ENCODE results near the gene KRT25.

The KRT25 gene

DNA sequence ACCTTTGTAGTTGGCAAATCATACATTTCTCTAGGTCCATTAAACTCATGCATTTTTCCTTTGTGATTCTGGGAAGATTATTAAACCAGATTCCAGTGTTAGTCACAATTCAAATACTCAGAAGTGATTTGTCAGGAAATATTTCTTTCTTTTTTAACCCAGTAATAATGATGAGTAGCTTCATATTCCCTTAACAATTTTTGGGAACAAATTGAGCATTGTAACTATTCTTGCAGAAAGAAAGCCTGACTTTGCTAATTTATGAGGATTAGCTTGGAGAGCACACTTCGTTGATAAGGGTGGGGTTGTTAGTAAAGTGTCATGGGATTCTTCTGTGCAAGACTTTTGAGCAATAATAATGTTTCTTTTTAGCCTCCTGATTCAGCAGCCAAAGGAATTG lies 32.9 kb downstream of the KRT25 start:
- TF ChIP-seq RAD21 (IDR thresholded peaks at IDR 0.05; ENCODE audit: low read depth) (no peak), CREB1 (IDR thresholded peaks at IDR 0.05; ENCODE audit: low read depth) (no peak), MAX (IDR thresholded peaks at IDR 0.05) (no peak), FOXM1 (IDR thresholded peaks at IDR 0.05; ENCODE audit: borderline replicate concordance, low read depth) (no peak), TAF1 (IDR thresholded peaks at IDR 0.05; ENCODE audit: low read depth) (no peak), ZBTB7A (IDR thresholded peaks at IDR 0.05; ENCODE audit: low read depth) (no peak), TEAD4 (IDR thresholded peaks at IDR 0.05) (no peak), YY1 (IDR thresholded peaks at IDR 0.05; ENCODE audit: low read depth) (no peak), TCF12 (IDR thresholded peaks at IDR 0.05; ENCODE audit: low read depth) (no peak), EP300 (IDR thresholded peaks at IDR 0.05; ENCODE audit: borderline replicate concordance) (no peak), NFIC (IDR thresholded peaks at IDR 0.05) (no peak), CEBPB (IDR thresholded peaks at IDR 0.05) (no peak), EGR1 (IDR thresholded peaks at IDR 0.05) (no peak)
- TF ChIP-seq, protein P1, sequence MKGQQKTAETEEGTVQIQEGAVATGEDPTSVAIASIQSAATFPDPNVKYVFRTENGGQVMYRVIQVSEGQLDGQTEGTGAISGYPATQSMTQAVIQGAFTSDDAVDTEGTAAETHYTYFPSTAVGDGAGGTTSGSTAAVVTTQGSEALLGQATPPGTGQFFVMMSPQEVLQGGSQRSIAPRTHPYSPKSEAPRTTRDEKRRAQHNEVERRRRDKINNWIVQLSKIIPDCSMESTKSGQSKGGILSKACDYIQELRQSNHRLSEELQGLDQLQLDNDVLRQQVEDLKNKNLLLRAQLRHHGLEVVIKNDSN (IDR thresholded peaks at IDR 0.05) = no peak
- TF ChIP-seq, protein P2, sequence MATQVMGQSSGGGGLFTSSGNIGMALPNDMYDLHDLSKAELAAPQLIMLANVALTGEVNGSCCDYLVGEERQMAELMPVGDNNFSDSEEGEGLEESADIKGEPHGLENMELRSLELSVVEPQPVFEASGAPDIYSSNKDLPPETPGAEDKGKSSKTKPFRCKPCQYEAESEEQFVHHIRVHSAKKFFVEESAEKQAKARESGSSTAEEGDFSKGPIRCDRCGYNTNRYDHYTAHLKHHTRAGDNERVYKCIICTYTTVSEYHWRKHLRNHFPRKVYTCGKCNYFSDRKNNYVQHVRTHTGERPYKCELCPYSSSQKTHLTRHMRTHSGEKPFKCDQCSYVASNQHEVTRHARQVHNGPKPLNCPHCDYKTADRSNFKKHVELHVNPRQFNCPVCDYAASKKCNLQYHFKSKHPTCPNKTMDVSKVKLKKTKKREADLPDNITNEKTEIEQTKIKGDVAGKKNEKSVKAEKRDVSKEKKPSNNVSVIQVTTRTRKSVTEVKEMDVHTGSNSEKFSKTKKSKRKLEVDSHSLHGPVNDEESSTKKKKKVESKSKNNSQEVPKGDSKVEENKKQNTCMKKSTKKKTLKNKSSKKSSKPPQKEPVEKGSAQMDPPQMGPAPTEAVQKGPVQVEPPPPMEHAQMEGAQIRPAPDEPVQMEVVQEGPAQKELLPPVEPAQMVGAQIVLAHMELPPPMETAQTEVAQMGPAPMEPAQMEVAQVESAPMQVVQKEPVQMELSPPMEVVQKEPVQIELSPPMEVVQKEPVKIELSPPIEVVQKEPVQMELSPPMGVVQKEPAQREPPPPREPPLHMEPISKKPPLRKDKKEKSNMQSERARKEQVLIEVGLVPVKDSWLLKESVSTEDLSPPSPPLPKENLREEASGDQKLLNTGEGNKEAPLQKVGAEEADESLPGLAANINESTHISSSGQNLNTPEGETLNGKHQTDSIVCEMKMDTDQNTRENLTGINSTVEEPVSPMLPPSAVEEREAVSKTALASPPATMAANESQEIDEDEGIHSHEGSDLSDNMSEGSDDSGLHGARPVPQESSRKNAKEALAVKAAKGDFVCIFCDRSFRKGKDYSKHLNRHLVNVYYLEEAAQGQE (IDR thresholded peaks at IDR 0.05; ENCODE audit: low read depth) = no peak

DNA sequence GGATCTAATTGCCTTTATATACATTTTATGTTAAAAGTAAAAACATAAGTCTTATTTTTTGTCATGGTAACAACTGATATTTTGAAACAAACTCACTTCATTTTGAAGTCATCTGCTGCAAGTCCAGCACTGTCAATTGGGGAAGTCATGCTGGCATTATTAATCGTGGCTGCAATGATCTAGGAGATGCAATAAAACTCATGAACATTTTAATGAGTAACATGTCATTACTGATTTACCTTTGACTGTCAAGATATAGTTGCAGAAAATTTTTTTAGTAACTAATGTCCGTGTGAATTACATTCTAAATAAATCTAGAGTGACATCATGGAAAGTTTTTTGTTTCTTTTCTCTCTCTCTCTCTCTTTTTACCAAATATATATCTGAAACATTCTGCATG lies 34.2 kb downstream of the KRT25 start:
- TF ChIP-seq YY1 (IDR thresholded peaks at IDR 0.05; ENCODE audit: low read depth) (no peak), EP300 (IDR thresholded peaks at IDR 0.05; ENCODE audit: borderline replicate concordance) (no peak), CEBPB (IDR thresholded peaks at IDR 0.05) (no peak), FOXM1 (IDR thresholded peaks at IDR 0.05; ENCODE audit: borderline replicate concordance, low read depth) (no peak), EGR1 (IDR thresholded peaks at IDR 0.05) (no peak)
- TF ChIP-seq, protein P2 (IDR thresholded peaks at IDR 0.05; ENCODE audit: low read depth) = no peak
- TF ChIP-seq, protein P1 (IDR thresholded peaks at IDR 0.05) = no peak

DNA sequence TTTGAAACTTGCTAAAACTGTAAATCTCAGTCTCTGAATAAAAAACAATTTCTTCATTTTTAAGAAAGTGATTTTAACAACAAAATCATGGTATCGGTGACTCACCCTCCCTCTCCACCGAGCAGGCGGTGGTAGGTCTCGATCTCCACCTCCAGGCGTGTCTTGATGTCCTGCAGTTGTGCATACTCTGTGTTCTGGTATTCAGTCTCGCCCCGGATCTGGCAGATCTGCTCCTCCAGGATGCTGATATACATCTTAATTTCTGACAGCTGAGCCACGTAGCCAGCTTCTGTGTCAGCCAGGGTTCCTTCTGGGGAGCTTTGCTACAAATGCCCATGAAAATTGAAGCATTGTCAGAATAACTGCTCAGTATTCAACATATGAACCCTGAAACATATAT lies 36.2 kb downstream of the KRT25 start:
- TF ChIP-seq YY1 (IDR thresholded peaks at IDR 0.05; ENCODE audit: low read depth) (no peak), TEAD4 (IDR thresholded peaks at IDR 0.05) (no peak), CEBPB (IDR thresholded peaks at IDR 0.05) (no peak), RAD21 (IDR thresholded peaks at IDR 0.05; ENCODE audit: low read depth) (no peak), EGR1 (IDR thresholded peaks at IDR 0.05) (no peak), TAF1 (IDR thresholded peaks at IDR 0.05; ENCODE audit: low read depth) (no peak), MAX (IDR thresholded peaks at IDR 0.05) (no peak), ZBTB7A (IDR thresholded peaks at IDR 0.05; ENCODE audit: low read depth) (no peak), TCF12 (IDR thresholded peaks at IDR 0.05; ENCODE audit: low read depth) (no peak), EP300 (IDR thresholded peaks at IDR 0.05; ENCODE audit: borderline replicate concordance) (no peak), FOXM1 (IDR thresholded peaks at IDR 0.05; ENCODE audit: borderline replicate concordance, low read depth) (no peak), NFIC (IDR thresholded peaks at IDR 0.05) (no peak), CREB1 (IDR thresholded peaks at IDR 0.05; ENCODE audit: low read depth) (no peak)
- TF ChIP-seq, protein P2 (IDR thresholded peaks at IDR 0.05; ENCODE audit: low read depth) = no peak
- TF ChIP-seq, protein P1 (IDR thresholded peaks at IDR 0.05) = no peak

DNA sequence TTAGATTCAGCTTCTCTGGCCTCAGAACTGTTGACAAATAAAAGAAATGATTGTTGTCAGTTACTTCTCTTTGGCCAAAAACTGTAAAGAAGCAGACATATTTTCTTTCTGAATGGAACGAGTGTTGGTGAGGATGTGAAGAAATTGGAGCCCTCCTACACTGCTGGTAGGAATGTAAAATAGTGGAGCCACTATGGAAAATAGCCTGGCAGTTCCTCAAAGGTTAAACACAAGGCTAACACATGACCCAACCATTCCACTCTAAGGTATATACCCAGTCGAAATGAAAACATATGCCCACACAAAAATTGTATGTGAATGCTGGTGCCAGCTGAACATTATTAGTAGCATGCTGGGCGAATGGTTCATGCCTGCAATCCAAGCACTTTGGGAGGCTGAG lies 37.4 kb downstream of the KRT25 start:
- TF ChIP-seq ZBTB7A (IDR thresholded peaks at IDR 0.05; ENCODE audit: low read depth) (no peak), NFIC (IDR thresholded peaks at IDR 0.05) (no peak)
- TF ChIP-seq, protein P2 (IDR thresholded peaks at IDR 0.05; ENCODE audit: low read depth) = no peak
